B cell (primary cell): ENCODE results near the gene PRKACB. TPM values are rescaled to one million over a fixed set of nuclear protein-coding genes. Genes with fewer than 3 reads are reported as not detected.

ENCODE experiments used
- ATAC-seq: fragments of 200-7000 bp; cut with Tn5 transposase; one replicate; pipeline ENCODE4 v1.10.0; 2021; ENCODE audit warnings: low read depth, mild to moderate bottlenecking, moderate number of reproducible peaks, moderate library complexity
- CTCF ChIA-PET: fragments of 350-600 bp; sonication (Branson Sonifier 250); formaldehyde crosslinking; loops from one replicate; lab custom pipeline; 2021; ENCODE audit warnings: antibody characterized with exemption, inconsistent platforms; lab: Charles Lee
- POLR2A ChIA-PET: fragments of 350-600 bp; sonication (Branson Sonifier 250); formaldehyde crosslinking; loops from one replicate; lab custom pipeline; 2021; ENCODE audit warnings: antibody characterized with exemption; lab: Charles Lee
- DNase-seq: peaks from one replicate; pipeline ENCODE4 v3.0.0; 2013
- H2AFZ ChIP-seq: 2 replicates; pipeline ENCODE4 v1.6.1; 2012; ENCODE audit warnings: mild to moderate bottlenecking, low read depth, low read length; ENCODE audit not compliant: insufficient read depth, poor library complexity, severe bottlenecking
- H3K27ac ChIP-seq, 2 donors: 1 replicate in 1 of 2; 2 replicates in 1 of 2; pipeline ENCODE4 v1.5.1; 2012 to 2013; ENCODE audit warnings: low read length in 2 of 2, mild to moderate bottlenecking in 2 of 2, moderate library complexity in 1 of 2
- H3K27me3 ChIP-seq, 4 experiments: fragments of 200-600 bp in 1 of 4; sonication (generic) in 1 of 4; replicated peaks in 1 of 4; 1 replicate in 2 of 4; 2 replicates in 2 of 4; pipeline versions ENCODE4 v1.6.1 to v1.7.0; 2013 to 2016; ENCODE audit warnings: low read length in 3 of 4, mild to moderate bottlenecking in 2 of 4, mixed read lengths in 1 of 4, moderate library complexity in 1 of 4; ENCODE audit not compliant: insufficient read depth in 4 of 4, control insufficient read depth in 3 of 4; ENCODE audit errors: control extremely low read depth in 1 of 4
- H3K36me3 ChIP-seq, 2 experiments: replicated peaks in 1 of 2; 1 replicate in 1 of 2; 2 replicates in 1 of 2; pipeline versions ENCODE4 v1.6.1 to v1.7.1; 2013; ENCODE audit warnings: low read length in 1 of 2; ENCODE audit not compliant: insufficient read depth in 2 of 2, control insufficient read depth in 1 of 2; ENCODE audit errors: control extremely low read depth in 1 of 2, extremely low read depth in 1 of 2
- H3K4me1 ChIP-seq, 2 donors: fragments of 200-600 bp in 1 of 2; sonication (generic) in 1 of 2; 1 replicate in 1 of 2; 2 replicates in 1 of 2; pipeline versions ENCODE4 v1.5.1 to v1.6.1; 2013 to 2017; ENCODE audit warnings: low read length in 2 of 2; ENCODE audit not compliant: control insufficient read depth in 2 of 2, insufficient read depth in 2 of 2
- H3K4me2 ChIP-seq: replicated peaks from 2 replicates; pipeline ENCODE3; 2012; ENCODE audit warnings: mild to moderate bottlenecking, low read depth, low read length; ENCODE audit not compliant: poor library complexity, severe bottlenecking
- H3K4me3 ChIP-seq, 5 experiments: fragments of 200-600 bp in 1 of 5; sonication (generic) in 1 of 5; 1 replicate in 3 of 5; 2 replicates in 2 of 5; pipeline versions ENCODE4 v1.5.1 to v1.7.0; 2011 to 2016; ENCODE audit warnings: low read length in 4 of 5, mild to moderate bottlenecking in 4 of 5, low read depth in 2 of 5, control low read depth in 1 of 5, moderate library complexity in 1 of 5; ENCODE audit not compliant: insufficient read depth in 1 of 5; ENCODE audit errors: control extremely low read depth in 1 of 5, extremely low read depth in 1 of 5
- H3K79me2 ChIP-seq: fragments of 200-600 bp; sonication (generic); one replicate; pipeline ENCODE4 v1.6.0; 2016; ENCODE audit warnings: low read length; ENCODE audit not compliant: control insufficient read depth, insufficient read depth
- H3K9ac ChIP-seq: fragments of 200-600 bp; sonication (generic); 2 replicates; pipeline ENCODE4 v1.6.1; 2017; ENCODE audit warnings: mild to moderate bottlenecking, low read length, moderate library complexity
- H3K9me3 ChIP-seq, 3 donors: one replicate each; pipeline versions ENCODE4 v1.6.1 to v1.7.1; 2013; ENCODE audit warnings: low read length in 2 of 3; ENCODE audit not compliant: control insufficient read depth in 2 of 3, insufficient read depth in 1 of 3; ENCODE audit errors: control extremely low read depth in 1 of 3
- H4K20me1 ChIP-seq: 2 replicates; pipeline ENCODE4 v1.6.0; 2012; ENCODE audit warnings: mild to moderate bottlenecking, low read length; ENCODE audit not compliant: insufficient read depth, control insufficient read depth, poor library complexity, severe bottlenecking
- H3K27ac Mint-ChIP-seq: one replicate; pipeline ENCODE4 v1.8.0; 2021; ENCODE audit warnings: mixed read lengths
- H3K27me3 Mint-ChIP-seq: one replicate; pipeline ENCODE4 v1.8.0; 2021; ENCODE audit warnings: mixed read lengths
- H3K4me1 Mint-ChIP-seq: one replicate; pipeline ENCODE4 v1.8.0; 2021; ENCODE audit warnings: mixed read lengths
- H3K4me3 Mint-ChIP-seq: one replicate; pipeline ENCODE4 v1.8.0; 2021; ENCODE audit warnings: mixed read lengths
- H3K9me3 Mint-ChIP-seq: one replicate; pipeline ENCODE4 v1.8.0; 2022; ENCODE audit warnings: mixed read lengths; ENCODE audit not compliant: insufficient read depth
- CTCF ChIP-seq: fragments of 200-600 bp; IDR thresholded peaks from one replicate; pipeline ENCODE4 v1.8.0; 2022; ENCODE audit warnings: antibody characterized with exemption, mild to moderate bottlenecking
- EZH2 ChIP-seq: IDR thresholded peaks from 2 replicates; pipeline ENCODE4 v1.6.1; 2012; ENCODE audit warnings: borderline replicate concordance, low read depth, mild to moderate bottlenecking, moderate library complexity, low read length; ENCODE audit not compliant: insufficient read depth, poor library complexity, severe bottlenecking
- WGBS: methylation state at CpG from one replicate; pipeline ENCODE4 v1.1.5; 2013; ENCODE audit warnings: missing lambda C conversion rate; ENCODE audit not compliant: insufficient coverage; 5-methylcytosine and 5-hydroxymethylcytosine counted together
- intact Hi-C: fragments of 100-400 bp; cut with micrococcal nuclease; formaldehyde crosslinking; loops from one replicate; pipeline ENCODE4 v1.10.0; 2022
- polyA plus RNA-seq: library from polyadenylated mRNA; depleted of rRNA; stranded (reverse); fragments of >200 nt; gene quantifications from 2 replicates; pipeline ENCODE4 v1.2.3, GENCODE V29; 2012
- total RNA-seq, 2 donors: library from RNA; stranded (reverse); fragments of 120-200 nt in 1 of 2; gene quantifications; 1 replicate in 1 of 2; 2 replicates in 1 of 2; pipeline versions ENCODE4 v1.2.3 to v1.2.4, GENCODE V29; 2013 to 2022

The PRKACB gene
- total and polyA plus RNA-seq, 2 donors (not counting 1 experiment from before 2014, with no cell fraction given) = 14.9 to 53.9 TPM

DNA sequence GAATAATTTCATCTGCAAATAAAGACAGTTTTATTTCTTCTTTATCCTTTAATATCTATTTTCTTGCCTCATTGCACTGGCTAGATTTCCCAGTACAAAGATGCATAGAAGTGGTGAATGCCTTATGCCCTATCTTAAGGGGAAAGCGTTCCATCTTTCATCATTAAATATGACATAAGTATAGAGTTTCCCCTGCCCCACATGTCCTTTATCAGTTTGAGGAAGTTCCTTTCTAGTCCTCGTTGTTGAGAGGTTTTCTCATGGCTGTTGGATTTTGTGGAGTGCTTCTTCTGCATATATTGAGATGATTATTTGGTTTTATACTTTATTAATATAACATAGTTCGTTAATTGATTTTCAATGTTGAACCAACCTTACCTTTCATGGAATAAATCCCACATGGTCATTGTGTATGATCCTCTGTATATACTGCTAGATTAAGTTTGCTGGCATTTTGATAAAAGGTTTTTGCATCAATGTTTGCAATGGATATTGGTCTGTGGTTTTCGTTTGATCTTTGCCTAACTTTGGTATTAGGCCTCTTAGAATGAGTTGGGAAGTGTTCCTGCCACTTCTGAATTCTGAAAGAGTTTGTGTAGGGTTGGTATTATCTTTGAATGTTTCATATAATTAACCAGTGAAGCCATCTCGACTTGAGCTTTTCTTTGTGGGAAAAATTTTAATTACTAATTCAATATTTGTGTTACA is 15.6 kb downstream of the PRKACB start:
- H2AFZ ChIP-seq = no peak overlapping the region
- Mint-ChIP-seq H3K27ac (no peak overlapping the region), H3K9me3 (no peaks in the 10 kb centered on the region), H3K27me3 (no peaks in the 10 kb centered on the region), H3K4me3 (no peak overlapping the region), H3K4me1 (peaks cover 68% of the 10 kb centered on the region)
- POLR2A ChIA-PET = no interaction called here
- no peak overlapping the region for H3K9ac ChIP-seq
- intact Hi-C loops = loop anchor here (2.0 to 5.0 kb wide), 2 partner anchors 13 to 33 kb away; no protein-coding TSS in a partner anchor
- ATAC-seq = no peak
- H3K9me3 ChIP-seq = peaks cover 0 to 4% (median 0%) of the 10 kb centered on the region in 3 donors
- CTCF ChIA-PET = interaction anchor here (1.4 kb wide), 1 partner anchor 19 kb away, joined by 3 read pairs; no protein-coding TSS in a partner anchor
- peaks cover 15 to 36% of the 10 kb centered on the region in 2 donors for H3K4me1 ChIP-seq
- H3K79me2 ChIP-seq = peaks cover 93% of the 10 kb centered on the region
- no peak overlapping the region for H3K4me3 ChIP-seq
- H4K20me1 ChIP-seq = peaks cover 19% of the 10 kb centered on the region
- H3K4me2 ChIP-seq = no peak overlapping the region
- WGBS = 67% methylated on average over 1 of the region's 5 CpGs
- H3K36me3 ChIP-seq = peaks cover 0 to 1% of the 10 kb centered on the region in 2 experiments
- H3K27ac ChIP-seq = no peak overlapping the region
- DNase-seq = no peak
- TF ChIP-seq EZH2 = no peak
- TF ChIP-seq CTCF = no peak
- no peaks in the 10 kb centered on the region for H3K27me3 ChIP-seq

- H3K4me1 Mint-ChIP-seq = peaks cover 60% of the 10 kb centered on the region
- Histone ChIP-seq H3K4me1 (peaks cover 15 to 39% of the 10 kb centered on the region in 2 donors), H3K9ac (no peak overlapping the region), H3K27me3 (no peaks in the 10 kb centered on the region), H3K9me3 (peaks cover 0 to 4% (median 0%) of the 10 kb centered on the region in 3 donors), H3K4me3 (no peak overlapping the region), H3K79me2 (peaks cover 92% of the 10 kb centered on the region), H3K27ac (no peak overlapping the region), H2AFZ (no peak overlapping the region), H3K4me2 (no peak overlapping the region), H3K36me3 (peaks cover 0 to 1% of the 10 kb centered on the region in 2 experiments), H4K20me1 (peaks cover 19% of the 10 kb centered on the region)
- H3K9me3 Mint-ChIP-seq = no peaks in the 10 kb centered on the region
- H3K27ac Mint-ChIP-seq = no peak overlapping the region
- no peaks in the 10 kb centered on the region for H3K27me3 Mint-ChIP-seq
- CTCF ChIA-PET = interaction anchor here (1.6 to 3.4 kb wide), 2 partner anchors 8 to 20 kb away, joined by 4 to 12 read pairs; no protein-coding TSS in a partner anchor
- intact Hi-C loops = no loop called here
- no CpG with 5 or more reads among the region's 2 CpGs for WGBS
- POLR2A ChIA-PET = no interaction called here
- ATAC-seq (no peak), DNase-seq (no peak)
- no peak for TF ChIP-seq EZH2
- TF ChIP-seq CTCF = no peak
- no peak overlapping the region for H3K4me3 Mint-ChIP-seq
These were observed 18.2 kb downstream of the PRKACB start for GRCh38 chr1:84162295-84162694.
